Activated naive CD4-positive, alpha-beta T cell treated with anti-CD3 and anti-CD28 coated beads, Interleukin-2, amount 50 U/mL, for 72 hours (primary cell): ENCODE results near the gene CDC42EP3. TPM values are rescaled to one million over a fixed set of nuclear protein-coding genes. Genes with fewer than 3 reads are reported as not detected.

Experiments
- ATAC-seq, 2 donors: fragments of 150-1000 bp; cut with Tn5 transposase; 2 replicates each; pipeline ENCODE4 v1.10.0; 2021; ENCODE audit warnings: mild to moderate bottlenecking in 2 of 2, moderate library complexity in 2 of 2
- DNase-seq, 2 donors: peaks; one replicate each; pipeline ENCODE4 v3.0.0; 2021 to 2022; ENCODE audit warnings: low spot score in 2 of 2
- H3K27ac Mint-ChIP-seq, 2 donors: one replicate each; pipeline ENCODE4 v1.8.0; 2022; ENCODE audit warnings: mild to moderate bottlenecking in 2 of 2, mixed read lengths in 2 of 2
- H3K36me3 Mint-ChIP-seq, 2 donors: one replicate each; pipeline ENCODE4 v1.8.0; 2022; ENCODE audit warnings: mixed read lengths in 2 of 2
- H3K9me3 Mint-ChIP-seq, 2 donors: one replicate each; pipeline ENCODE4 v1.8.0; 2022; ENCODE audit warnings: mixed read lengths in 2 of 2
- total RNA-seq, 2 donors: library from RNA; stranded (reverse); gene quantifications; one replicate each; pipeline ENCODE4 v1.2.3, GENCODE V29; 2022

The CDC42EP3 gene
- total RNA-seq, 2 donors from 2014 or later, result 11.1 to 12.5 TPM

GRCh38 chr2:37669446-37669845, 2.0 kb downstream of the CDC42EP3 start:
- H3K9me3 Mint-ChIP-seq, result no peaks in the 10 kb centered on the region
- ATAC-seq, result no peak
- DNase-seq, result no peak
- peak overlapping the region in 1 of 2 donors; percentile 86 for H3K27ac Mint-ChIP-seq
- H3K36me3 Mint-ChIP-seq, result peaks cover 17 to 19% of the 10 kb centered on the region in 2 donors

GRCh38 chr2:37667704-37668103, 3.7 kb downstream of the CDC42EP3 start:
- DNase-seq (no peak), ATAC-seq (no peak)
- peaks cover 19 to 23% of the 10 kb centered on the region in 2 donors for H3K36me3 Mint-ChIP-seq
- H3K27ac Mint-ChIP-seq, result no peak overlapping the region
- no peaks in the 10 kb centered on the region for H3K9me3 Mint-ChIP-seq

- no peak for ATAC-seq
- Mint-ChIP-seq H3K9me3 (no peaks in the 10 kb centered on the region), H3K27ac (no peak overlapping the region), H3K36me3 (peaks cover 19 to 23% of the 10 kb centered on the region in 2 donors)
- no peak for DNase-seq
Observed at GRCh38 chr2:37666772-37667171, 4.7 kb downstream of the CDC42EP3 start.

- H3K27ac Mint-ChIP-seq, result no peak overlapping the region
- ATAC-seq (no peak), DNase-seq (no peak)
- H3K36me3 Mint-ChIP-seq, result peaks cover 15 to 26% of the 10 kb centered on the region in 2 donors
- no peaks in the 10 kb centered on the region for H3K9me3 Mint-ChIP-seq
Observed at GRCh38 chr2:37665604-37666362, 5.7 kb downstream of the CDC42EP3 start.

GRCh38 chr2:37665043-37665442, 6.4 kb downstream of the CDC42EP3 start:
- Mint-ChIP-seq H3K9me3 (no peaks in the 10 kb centered on the region), H3K27ac (no peak overlapping the region), H3K36me3 (peaks cover 8 to 25% of the 10 kb centered on the region in 2 donors)
- DNase-seq, result no peak
- no peak for ATAC-seq

- ATAC-seq, result no peak
- no peak for DNase-seq
- no peaks in the 10 kb centered on the region for H3K9me3 Mint-ChIP-seq
- H3K27ac Mint-ChIP-seq, result peak overlapping the region in 1 of 2 donors; percentile 48
- H3K36me3 Mint-ChIP-seq, result peaks cover 0 to 25% of the 10 kb centered on the region in 2 donors
Observed at GRCh38 chr2:37664231-37664643, 7.2 kb downstream of the CDC42EP3 start.

GRCh38 chr2:37663390-37663789, 8.1 kb downstream of the CDC42EP3 start:
- H3K27ac Mint-ChIP-seq, result no peak overlapping the region
- H3K36me3 Mint-ChIP-seq, result peaks cover 6 to 31% of the 10 kb centered on the region in 2 donors
- ATAC-seq, result no peak
- H3K9me3 Mint-ChIP-seq, result peaks cover 4 to 6% of the 10 kb centered on the region in 2 donors
- DNase-seq, result no peak

- H3K27ac Mint-ChIP-seq, result no peak overlapping the region
- DNase-seq (no peak), ATAC-seq (no peak)
- H3K9me3 Mint-ChIP-seq, result peaks cover 4 to 7% of the 10 kb centered on the region in 2 donors
- H3K36me3 Mint-ChIP-seq, result peaks cover 7 to 28% of the 10 kb centered on the region in 2 donors
Observed at GRCh38 chr2:37659723-37660122, 11.7 kb downstream of the CDC42EP3 start.

GRCh38 chr2:37658682-37659081, 12.8 kb downstream of the CDC42EP3 start:
- Mint-ChIP-seq H3K36me3 (peaks cover 7 to 26% of the 10 kb centered on the region in 2 donors), H3K27ac (peak overlapping the region in 1 of 2 donors; percentile 26), H3K9me3 (peaks cover 4 to 7% of the 10 kb centered on the region in 2 donors)
- ATAC-seq (no peak), DNase-seq (no peak)

- peaks cover 13 to 22% of the 10 kb centered on the region in 2 donors for H3K36me3 Mint-ChIP-seq
- H3K27ac Mint-ChIP-seq, result peak overlapping the region in 1 of 2 donors; percentile 4
- H3K9me3 Mint-ChIP-seq, result peaks cover 4 to 7% of the 10 kb centered on the region in 2 donors
- ATAC-seq (no peak), DNase-seq (no peak)
Observed at GRCh38 chr2:37657471-37657870, 14.0 kb downstream of the CDC42EP3 start.

GRCh38 chr2:37656512-37657423, 14.7 kb downstream of the CDC42EP3 start:
- Mint-ChIP-seq H3K36me3 (peaks cover 13 to 22% of the 10 kb centered on the region in 2 donors), H3K27ac (peak overlapping the region; percentile 4 to 66), H3K9me3 (peaks cover 4 to 7% of the 10 kb centered on the region in 2 donors)
- DNase-seq (no peak), ATAC-seq (peak; percentile 17 to 32)

GRCh38 chr2:37654932-37655841, 16.3 kb downstream of the CDC42EP3 start:
- no peak for DNase-seq
- peak; percentile 36 to 46 for ATAC-seq
- H3K27ac Mint-ChIP-seq, result peak overlapping the region; percentile 51 to 81
- H3K9me3 Mint-ChIP-seq, result peaks cover 4 to 7% of the 10 kb centered on the region in 2 donors
- peaks cover 13 to 18% of the 10 kb centered on the region in 2 donors for H3K36me3 Mint-ChIP-seq

- H3K27ac Mint-ChIP-seq, result peak overlapping the region; percentile 79 to 81
Observed at GRCh38 chr2:37654419-37654818, 17.0 kb downstream of the CDC42EP3 start.

GRCh38 chr2:37653805-37654378, 17.6 kb downstream of the CDC42EP3 start:
- peaks cover 12 to 20% of the 10 kb centered on the region in 2 donors for H3K36me3 Mint-ChIP-seq
- H3K9me3 Mint-ChIP-seq, result peaks cover 4 to 7% of the 10 kb centered on the region in 2 donors
- DNase-seq, result no peak

More at GRCh38 chr2:37654419-37654818, 17.0 kb downstream of the CDC42EP3 start:
- DNase-seq, result no peak
- peaks cover 13 to 18% of the 10 kb centered on the region in 2 donors for H3K36me3 Mint-ChIP-seq
- ATAC-seq, result no peak
- peaks cover 4 to 7% of the 10 kb centered on the region in 2 donors for H3K9me3 Mint-ChIP-seq

GRCh38 chr2:37653093-37653492, 18.3 kb downstream of the CDC42EP3 start:
- DNase-seq, result no peak
- Mint-ChIP-seq H3K9me3 (peaks cover 0 to 3% of the 10 kb centered on the region in 2 donors), H3K27ac (peak overlapping the region; percentile 81 to 84), H3K36me3 (peaks cover 13 to 20% of the 10 kb centered on the region in 2 donors)
- no peak for ATAC-seq

More at GRCh38 chr2:37653805-37654378, 17.6 kb downstream of the CDC42EP3 start:
- ATAC-seq, result peak; percentile 53 to 79
- peak overlapping the region; percentile 79 to 81 for H3K27ac Mint-ChIP-seq
